ENCODE results near the gene SELE. TPM values are rescaled to one million over a fixed set of nuclear protein-coding genes. Genes with fewer than 3 reads are reported as not detected.

Gene SELE
- total and polyA plus RNA-seq, 9 of the 15 experiments (the other 6 are each of a cell fraction or from before 2014, with no cell fraction given), result 0.08 TPM; not detected in 8

DNA sequence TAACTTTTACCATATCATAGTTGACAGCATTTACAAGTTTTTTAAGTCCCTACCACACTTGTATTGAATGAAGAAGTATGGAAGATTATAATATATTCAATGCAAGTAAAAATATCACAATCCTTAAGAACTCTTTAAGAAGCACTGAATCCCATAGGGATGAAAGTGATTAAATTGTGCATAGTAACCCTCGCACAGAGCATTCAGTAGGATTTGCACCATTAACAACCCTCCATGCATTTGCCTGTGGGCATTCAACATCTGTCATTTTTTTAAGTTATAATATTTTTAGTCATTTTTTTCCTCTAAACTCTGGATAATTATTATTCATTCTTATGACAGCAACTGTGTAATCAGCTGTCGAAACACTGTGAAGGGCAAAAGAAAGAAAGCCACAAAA is 10.1 kb downstream of the SELE start:
- CTCF ChIA-PET (ENCODE audit: low intra/inter-chr PET ratio), result interaction anchor here (0.7 kb wide), 1 partner anchor 13 kb away, joined by 3 read pairs; no protein-coding TSS in a partner anchor
- ATAC-seq, result no peak
- no peak overlapping the region for H3K27ac ChIP-seq (ENCODE audit: extremely low read depth, low read depth, low read length)
- H3K4me1 ChIP-seq (replicated peaks in 1 of 2; ENCODE audit: control insufficient read depth in 2 of 2, insufficient read depth in 2 of 2, low read length in 2 of 2), result no peaks in the 10 kb centered on the region
- in situ Hi-C loops (cut with MboI), result no loop called here
- H3K4me2 ChIP-seq (ENCODE audit: insufficient read depth, low read length), result no peak overlapping the region
- POLR2A ChIA-PET, result no interaction called here
- peaks cover 2 to 4% of the 10 kb centered on the region in 2 experiments; a peak in 3 of 5 replicates for H3K27me3 ChIP-seq (ENCODE audit: control insufficient read depth in 2 of 2, insufficient read depth in 2 of 2, low read length in 2 of 2)
- WGBS (ENCODE audit: insufficient coverage, low coverage, missing lambda C conversion rate), result 0% methylated on average over 2 of the region's 2 CpGs
- H3K4me3 ChIP-seq, result no peak overlapping the region
- BruUV-seq (replicated peaks), result no TSS peak
- no peak overlapping the region for H3K9ac ChIP-seq (ENCODE audit: insufficient read depth in 1 of 2, low read depth in 2 of 2, low read length in 2 of 2)
- intact Hi-C loops (cut with micrococcal nuclease), result no loop called here
- no peaks in the 10 kb centered on the region for H3K9me3 ChIP-seq (replicated peaks; ENCODE audit: control insufficient read depth, insufficient read depth, low read depth, low read length)
- DNase-seq (ENCODE audit: extremely low read depth in 1 of 4, low spot score in 3 of 4), result no peak
- FAIRE-seq, result no peak
- no peak for TF ChIP-seq ZNF76 (CRISPR knock-in tag; IDR thresholded peaks at IDR 0.05; ENCODE audit: borderline replicate concordance)
- no peak for TF ChIP-seq PCBP2 (IDR thresholded peaks at IDR 0.05; ENCODE audit: low read depth, low read length, poor library complexity, severe bottlenecking)
- no peak for TF ChIP-seq MEF2D (tag; conservative IDR thresholded peaks at IDR 0.05; ENCODE audit: low read depth)
- TF ChIP-seq ZFX (CRISPR knock-in tag; IDR thresholded peaks at IDR 0.05), result no peak
- no peak for TF ChIP-seq ZNF764 (CRISPR knock-in tag; IDR thresholded peaks at IDR 0.05; ENCODE audit: low read depth)
- TF ChIP-seq RBM15 (IDR thresholded peaks at IDR 0.05; ENCODE audit: insufficient read depth, low read length), result no peak
- no peak for TF ChIP-seq ZNF121 (CRISPR knock-in tag; conservative IDR thresholded peaks at IDR 0.05)
- TF ChIP-seq CBX2 (IDR thresholded peaks at IDR 0.05; ENCODE audit: insufficient read depth, low read length, poor library complexity, severe bottlenecking), result no peak
- TF ChIP-seq ZNF431 (CRISPR knock-in tag; IDR thresholded peaks at IDR 0.05), result no peak
- no peak for TF ChIP-seq CBFA2T2 (conservative IDR thresholded peaks at IDR 0.05)
- TF ChIP-seq TCF3 (CRISPR knock-in tag; IDR thresholded peaks at IDR 0.05), result no peak
- no peak for TF ChIP-seq SAFB2 (IDR thresholded peaks at IDR 0.05; ENCODE audit: borderline replicate concordance, low read depth, low read length, severe bottlenecking)
- no peaks in the 10 kb centered on the region for H3K79me2 ChIP-seq (ENCODE audit: control insufficient read depth, insufficient read depth, low read length)
- H3K36me3 ChIP-seq (ENCODE audit: control insufficient read depth, insufficient read depth, low read length), result no peaks in the 10 kb centered on the region
- H3K9me1 ChIP-seq (ENCODE audit: control insufficient read depth, insufficient read depth, low read length), result no peaks in the 10 kb centered on the region
- H4K20me1 ChIP-seq (replicated peaks; ENCODE audit: control insufficient read depth, insufficient read depth, low read length), result no peaks in the 10 kb centered on the region
- H2AFZ ChIP-seq (ENCODE audit: low read depth, low read length), result no peak overlapping the region

Measured in K562 (cell line).